Skin epidermis (tissue), 12 donors: Measurements from ENCODE around the gene ADAMTS8.
"Not testable (repeated sequence)": the region's sequence is repeated elsewhere in the genome, so short reads cannot be mapped to it uniquely, and the experiment has no call there.

Source experiments
- H3K27ac ChIP-seq, 21 experiments: fragments of 200-600 bp; sonication (generic) in 11 of 21; one replicate each; pipeline ENCODE4 v1.5.0; 2020; ENCODE audit warnings: mild to moderate bottlenecking in 3 of 21, inconsistent platforms in 2 of 21, moderate library complexity in 2 of 21
- H3K4me3 ChIP-seq, 7 experiments: fragments of 200-600 bp; sonication (generic) in 2 of 7; one replicate each; pipeline ENCODE4 v1.5.0; 2020; ENCODE audit warnings: inconsistent platforms in 2 of 7, mild to moderate bottlenecking in 2 of 7, moderate library complexity in 1 of 7

The ADAMTS8 gene

GRCh38 chr11:130442737-130443136 lies 14.3 kb upstream of the ADAMTS8 start:
- Histone ChIP-seq H3K4me3 (no peak overlapping the region), H3K27ac (no peak overlapping the region)

GRCh38 chr11:130441719-130442118 lies 13.3 kb upstream of the ADAMTS8 start:
- Histone ChIP-seq H3K27ac (no peak overlapping the region), H3K4me3 (no peak overlapping the region)

- Histone ChIP-seq H3K4me3 (no peak overlapping the region), H3K27ac (no peak overlapping the region)
These were observed 11.5 kb upstream of the ADAMTS8 start for GRCh38 chr11:130439876-130440275.

GRCh38 chr11:130439160-130439519 lies 10.7 kb upstream of the ADAMTS8 start:
- no peak overlapping the region for H3K27ac ChIP-seq
- H3K4me3 ChIP-seq: no peak overlapping the region

- not testable (repeated sequence) for H3K27ac ChIP-seq, H3K4me3 ChIP-seq
These were observed 10.2 kb upstream of the ADAMTS8 start for GRCh38 chr11:130438401-130439159.

- no peak overlapping the region for H3K4me3 ChIP-seq
- H3K27ac ChIP-seq: no peak overlapping the region
These were observed 9.4 kb upstream of the ADAMTS8 start for GRCh38 chr11:130437848-130438247.

GRCh38 chr11:130436171-130436570 lies 7.8 kb upstream of the ADAMTS8 start:
- H3K4me3 ChIP-seq: no peak overlapping the region
- no peak overlapping the region for H3K27ac ChIP-seq

- H3K27ac ChIP-seq: no peak overlapping the region
- H3K4me3 ChIP-seq: no peak overlapping the region
These were observed 7.3 kb upstream of the ADAMTS8 start for GRCh38 chr11:130435671-130436070.

- peak overlapping the region; percentile 41 to 57 (median 47) for H3K4me3 ChIP-seq
These were observed 6.3 kb upstream of the ADAMTS8 start for GRCh38 chr11:130434521-130435223.

GRCh38 chr11:130433357-130433756 lies 4.9 kb upstream of the ADAMTS8 start:
- Histone ChIP-seq H3K27ac (no peak overlapping the region), H3K4me3 (no peak overlapping the region)

More at GRCh38 chr11:130434521-130435223, 6.3 kb upstream of the ADAMTS8 start:
- H3K27ac ChIP-seq: peak overlapping the region in 15 of 21 experiments; percentile 7 to 82 (median 58)

GRCh38 chr11:130431801-130432200 lies 3.4 kb upstream of the ADAMTS8 start:
- no peak overlapping the region for H3K27ac ChIP-seq
- H3K4me3 ChIP-seq: no peak overlapping the region

GRCh38 chr11:130431331-130431773 lies 2.9 kb upstream of the ADAMTS8 start:
- Histone ChIP-seq H3K4me3 (no peak overlapping the region), H3K27ac (no peak overlapping the region)

GRCh38 chr11:130429983-130430382 lies 1.6 kb upstream of the ADAMTS8 start:
- Histone ChIP-seq H3K27ac (no peak overlapping the region), H3K4me3 (no peak overlapping the region)

- Histone ChIP-seq H3K4me3 (no peak overlapping the region), H3K27ac (no peak overlapping the region)
These were observed 792 bp upstream of the ADAMTS8 start for GRCh38 chr11:130429120-130429681.

GRCh38 chr11:130427581-130428315 lies 661 bp downstream of the ADAMTS8 start:
- H3K4me3 ChIP-seq: peak overlapping the region in 5 of 7 experiments; percentile 10 to 48 (median 23)
- peak overlapping the region in 1 of 21 experiments; percentile 13 for H3K27ac ChIP-seq

GRCh38 chr11:130426837-130427341 lies 1.5 kb downstream of the ADAMTS8 start:
- no peak overlapping the region for H3K27ac ChIP-seq
- H3K4me3 ChIP-seq: peak overlapping the region in 2 of 7 experiments; percentile 8 to 48

- Histone ChIP-seq H3K4me3 (no peak overlapping the region), H3K27ac (no peak overlapping the region)
These were observed 2.1 kb downstream of the ADAMTS8 start for GRCh38 chr11:130426223-130426836.

- Histone ChIP-seq H3K27ac (no peak overlapping the region), H3K4me3 (no peak overlapping the region)
These were observed 3.3 kb downstream of the ADAMTS8 start for GRCh38 chr11:130425156-130425555.

- no peak overlapping the region for H3K4me3 ChIP-seq
- no peak overlapping the region for H3K27ac ChIP-seq
These were observed 3.7 kb downstream of the ADAMTS8 start for GRCh38 chr11:130424613-130425140.
